ENCODE data around the gene GCGR.

DNA sequence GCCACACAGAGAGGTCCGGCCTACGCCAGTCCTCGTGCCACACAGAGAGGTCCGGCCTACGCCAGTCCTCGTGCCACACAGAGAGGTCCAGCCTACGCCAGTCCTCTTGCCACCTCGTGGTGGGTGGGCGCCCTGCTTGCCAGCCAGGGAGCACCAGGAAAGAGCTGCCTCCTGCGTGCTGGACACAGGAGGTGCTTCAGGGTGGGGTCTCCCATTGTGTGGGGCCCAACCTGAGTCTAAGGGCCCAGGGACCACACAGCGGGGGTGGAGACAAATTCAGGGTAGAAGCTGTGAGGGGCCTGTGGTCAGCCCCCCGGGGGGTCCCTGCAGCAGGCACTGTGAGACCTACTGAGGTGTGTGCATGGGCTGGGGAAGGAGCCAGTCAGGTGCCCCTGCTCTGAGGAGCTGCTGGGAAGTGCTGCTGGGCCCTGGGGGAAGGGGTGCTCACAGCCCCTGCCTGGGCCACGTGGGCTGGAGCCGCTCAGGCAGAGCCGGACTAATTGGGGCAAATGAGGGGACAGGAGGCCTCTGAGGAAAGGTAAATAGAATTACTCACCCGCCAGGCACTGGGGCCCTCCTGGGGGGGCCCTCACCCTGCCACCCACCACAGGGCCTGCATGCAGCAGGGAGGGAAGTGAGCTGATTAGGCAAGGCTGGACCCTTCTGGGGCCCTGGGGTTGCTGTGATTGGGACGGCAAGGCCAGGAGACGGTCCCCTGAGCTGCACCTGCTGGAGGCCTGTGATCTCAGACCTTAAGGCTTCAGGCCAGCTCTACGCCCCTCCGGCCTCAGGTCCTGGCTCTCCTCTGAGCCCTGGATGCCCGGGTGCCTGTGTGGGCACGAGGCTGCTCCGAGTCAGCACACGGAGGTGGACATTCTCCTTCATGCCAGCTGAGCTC is 11.0 kb downstream of the GCGR start:
- TF ChIP-seq, protein P1, sequence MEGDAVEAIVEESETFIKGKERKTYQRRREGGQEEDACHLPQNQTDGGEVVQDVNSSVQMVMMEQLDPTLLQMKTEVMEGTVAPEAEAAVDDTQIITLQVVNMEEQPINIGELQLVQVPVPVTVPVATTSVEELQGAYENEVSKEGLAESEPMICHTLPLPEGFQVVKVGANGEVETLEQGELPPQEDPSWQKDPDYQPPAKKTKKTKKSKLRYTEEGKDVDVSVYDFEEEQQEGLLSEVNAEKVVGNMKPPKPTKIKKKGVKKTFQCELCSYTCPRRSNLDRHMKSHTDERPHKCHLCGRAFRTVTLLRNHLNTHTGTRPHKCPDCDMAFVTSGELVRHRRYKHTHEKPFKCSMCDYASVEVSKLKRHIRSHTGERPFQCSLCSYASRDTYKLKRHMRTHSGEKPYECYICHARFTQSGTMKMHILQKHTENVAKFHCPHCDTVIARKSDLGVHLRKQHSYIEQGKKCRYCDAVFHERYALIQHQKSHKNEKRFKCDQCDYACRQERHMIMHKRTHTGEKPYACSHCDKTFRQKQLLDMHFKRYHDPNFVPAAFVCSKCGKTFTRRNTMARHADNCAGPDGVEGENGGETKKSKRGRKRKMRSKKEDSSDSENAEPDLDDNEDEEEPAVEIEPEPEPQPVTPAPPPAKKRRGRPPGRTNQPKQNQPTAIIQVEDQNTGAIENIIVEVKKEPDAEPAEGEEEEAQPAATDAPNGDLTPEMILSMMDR (IDR thresholded peaks at IDR 0.05; ENCODE audit: low read length): no peak
- TF ChIP-seq EZH2 (IDR thresholded peaks at IDR 0.05; ENCODE audit: borderline replicate concordance, low read length): no peak

Data from OCI-LY1 (cell line).